IgD-negative memory B cell (primary cell): ENCODE measurements around the gene GAST. TPM values are rescaled to one million over a fixed set of nuclear protein-coding genes. Genes with fewer than 3 reads are reported as not detected.
A peak's percentile ranks its signal among the peaks of the same experiment; 100 is the strongest.
"Not testable (repeated sequence)": the region's sequence is repeated elsewhere in the genome, so short reads cannot be mapped to it uniquely, and the experiment has no call there.

Source experiments
- H3K27ac Mint-ChIP-seq, 3 donors: one replicate each; pipeline ENCODE4 v1.8.0; 2020 to 2022; ENCODE audit warnings: mild to moderate bottlenecking in 3 of 3, mixed read lengths in 3 of 3, moderate library complexity in 1 of 3
- H3K27me3 Mint-ChIP-seq: one replicate; pipeline ENCODE4 v1.8.0; 2021; ENCODE audit warnings: mixed read lengths
- H3K36me3 Mint-ChIP-seq: one replicate; pipeline ENCODE4 v1.8.0; 2020; ENCODE audit warnings: mild to moderate bottlenecking, mixed read lengths
- H3K4me1 Mint-ChIP-seq, 3 donors: one replicate each; pipeline ENCODE4 v1.8.0; 2020 to 2022; ENCODE audit warnings: mixed read lengths in 3 of 3, mild to moderate bottlenecking in 1 of 3
- H3K4me3 Mint-ChIP-seq, 4 donors: one replicate each; pipeline ENCODE4 v1.8.0; 2020 to 2022; ENCODE audit warnings: mild to moderate bottlenecking in 4 of 4, mixed read lengths in 4 of 4, moderate library complexity in 3 of 4
- H3K9me3 Mint-ChIP-seq, 3 donors: one replicate each; pipeline ENCODE4 v1.8.0; 2020 to 2021; ENCODE audit warnings: mixed read lengths in 3 of 3, mild to moderate bottlenecking in 1 of 3
- polyA plus RNA-seq: library from polyadenylated mRNA; unstranded; fragments of 300-500 nt; fragmentation: Illumina TruSeq; gene quantifications from one replicate; pipeline ENCODE4 v1.2.3, GENCODE V29; 2021

The GAST gene
- polyA plus RNA-seq, 1 donor from 2014 or later = not detected

DNA sequence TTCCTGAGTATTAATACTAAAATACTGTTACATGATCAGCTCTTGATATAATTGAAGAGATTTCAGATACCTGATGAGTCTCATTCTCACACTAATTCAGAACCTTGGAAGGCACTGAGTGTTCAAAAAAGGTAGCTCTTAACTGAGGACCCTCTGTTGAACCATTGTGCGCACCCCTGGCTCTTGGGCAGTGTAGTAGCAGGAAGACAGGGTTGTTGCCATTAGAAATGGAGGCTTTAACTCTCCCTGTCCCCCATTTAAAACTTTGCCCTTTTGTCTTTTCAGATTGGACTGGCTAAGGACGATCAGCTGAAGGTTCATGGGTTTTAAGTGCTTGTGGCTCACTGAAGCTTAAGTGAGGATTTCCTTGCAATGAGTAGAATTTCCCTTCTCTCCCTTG is 21.6 kb upstream of the GAST start:
- peaks cover 0 to 4% (median 0%) of the 10 kb centered on the region in 3 donors for H3K9me3 Mint-ChIP-seq
- H3K36me3 Mint-ChIP-seq = peaks cover 7% of the 10 kb centered on the region
- peak overlapping the region; percentile 95 to 100 (median 97) for H3K4me3 Mint-ChIP-seq
- H3K4me1 Mint-ChIP-seq = peaks cover 17 to 33% (median 23%) of the 10 kb centered on the region in 3 donors
- peak overlapping the region; percentile 100 for H3K27ac Mint-ChIP-seq
- H3K27me3 Mint-ChIP-seq = peaks cover under 1% of the 10 kb centered on the region

DNA sequence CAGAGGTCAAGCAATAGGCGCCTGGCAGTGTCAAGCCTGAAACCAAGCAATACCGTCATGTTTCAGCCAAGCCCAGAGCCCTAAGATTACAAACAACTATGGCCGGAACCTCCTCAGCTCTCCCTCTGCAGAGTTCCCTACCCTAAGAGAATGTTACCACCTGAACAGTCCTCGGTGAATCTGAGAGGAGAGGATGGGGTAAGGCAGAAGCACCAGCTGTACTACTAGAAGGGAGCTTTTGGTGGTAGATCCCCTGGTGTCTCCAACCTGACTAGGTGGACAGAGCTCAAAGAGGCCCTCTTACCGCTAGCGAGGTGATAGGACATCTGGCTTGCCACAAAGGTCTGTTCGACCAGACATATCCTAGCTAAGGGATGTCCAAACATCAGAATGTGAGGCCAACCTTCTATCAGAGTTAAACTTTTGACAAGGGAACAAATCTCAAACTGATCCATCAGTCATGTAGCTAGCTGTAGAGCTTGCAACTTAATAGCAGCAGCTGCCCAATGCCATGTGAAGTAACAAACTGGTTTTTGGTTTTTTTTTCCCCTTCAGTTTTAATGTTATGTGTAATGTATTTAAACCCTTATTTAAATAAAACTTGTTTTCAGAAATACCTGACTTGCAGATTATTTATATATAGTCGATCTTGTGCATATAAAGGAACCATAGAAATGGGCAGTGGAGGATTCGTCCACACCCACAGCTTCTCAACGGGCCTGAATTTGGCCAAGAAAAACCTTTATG is 20.9 kb upstream of the GAST start:
- Mint-ChIP-seq H3K27ac (peak overlapping the region; percentile 100), H3K9me3 (peaks cover 0 to 4% (median 0%) of the 10 kb centered on the region in 3 donors), H3K36me3 (peaks cover 7% of the 10 kb centered on the region), H3K4me1 (peaks cover 19 to 38% (median 28%) of the 10 kb centered on the region in 3 donors), H3K27me3 (no peaks in the 10 kb centered on the region), H3K4me3 (peak overlapping the region in 3 of 4 donors; percentile 95 to 100 (median 95))

DNA sequence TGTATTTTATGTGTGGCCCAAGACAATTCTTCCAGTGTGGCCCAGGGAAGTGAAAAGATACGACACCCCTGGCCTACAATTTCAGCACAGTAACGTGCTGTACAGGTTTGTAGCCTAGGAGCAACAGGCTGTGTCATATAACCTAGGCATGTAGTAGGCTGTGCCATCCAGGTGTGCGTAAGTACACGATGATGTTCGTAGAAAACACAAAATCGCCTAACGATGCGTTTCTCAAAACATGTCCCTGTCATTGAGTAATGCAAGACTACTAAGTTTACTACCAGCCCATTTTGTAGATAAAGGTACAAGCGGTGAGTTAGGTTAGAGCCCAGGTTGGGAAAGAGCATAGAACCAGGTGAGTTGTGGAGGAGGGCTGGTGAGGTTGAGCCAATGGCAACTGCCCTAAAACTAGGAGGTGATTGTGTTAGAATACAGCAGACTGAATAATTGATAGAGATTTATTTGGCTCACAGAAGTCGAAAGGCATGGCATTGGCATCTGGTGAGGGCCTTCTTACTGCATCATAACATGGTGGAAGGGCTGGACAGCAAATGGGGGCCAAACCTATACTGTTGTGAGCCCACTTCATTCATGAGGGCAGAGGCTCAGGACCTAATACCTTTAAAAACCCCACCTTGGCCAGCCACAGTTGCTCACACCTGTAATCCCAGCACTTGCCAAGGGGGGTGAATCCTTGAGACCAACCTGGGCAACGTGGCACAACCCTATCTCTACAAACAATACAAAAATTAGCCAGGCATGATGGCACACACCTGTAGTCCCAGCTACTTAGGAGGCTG is 19.2 kb upstream of the GAST start:
- no peaks in the 10 kb centered on the region for H3K27me3 Mint-ChIP-seq
- H3K4me1 Mint-ChIP-seq = peaks cover 14 to 35% (median 27%) of the 10 kb centered on the region in 3 donors
- H3K4me3 Mint-ChIP-seq = peak overlapping the region in 3 of 4 donors; percentile 39 to 100 (median 85)
- peak overlapping the region; percentile 76 to 100 (median 100) for H3K27ac Mint-ChIP-seq
- peaks cover 7% of the 10 kb centered on the region for H3K36me3 Mint-ChIP-seq
- H3K9me3 Mint-ChIP-seq = peaks cover 0 to 4% (median 0%) of the 10 kb centered on the region in 3 donors

DNA sequence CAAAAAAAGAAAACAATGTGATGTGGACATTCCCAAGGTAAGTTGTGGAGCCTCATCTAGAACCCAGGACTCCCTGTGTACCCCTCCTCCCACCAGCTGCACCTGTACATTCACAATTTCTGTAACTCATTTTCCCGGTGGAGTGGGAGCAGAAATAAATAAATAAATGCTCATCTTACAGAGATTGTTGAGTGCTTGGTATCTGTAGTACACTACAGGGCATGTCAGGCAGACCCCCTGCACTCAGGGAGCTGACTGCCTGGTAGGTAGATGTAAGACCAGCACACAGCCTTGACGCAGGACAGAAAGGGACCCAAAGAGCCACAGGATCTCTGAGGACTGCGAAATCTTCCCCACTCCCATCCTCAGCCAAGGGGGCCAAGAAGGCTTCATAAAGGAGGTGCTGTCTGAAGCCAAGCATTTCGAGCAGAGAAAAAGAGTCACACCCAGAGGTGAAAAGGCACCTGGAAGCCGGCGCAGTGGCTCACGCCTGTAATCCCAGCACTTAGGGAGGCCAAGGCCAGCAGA is 16.9 kb upstream of the GAST start:
- H3K36me3 Mint-ChIP-seq = peaks cover 2% of the 10 kb centered on the region
- H3K27ac Mint-ChIP-seq = peak overlapping the region in 1 of 3 donors; percentile 43
- H3K9me3 Mint-ChIP-seq = no peaks in the 10 kb centered on the region
- no peak overlapping the region for H3K4me3 Mint-ChIP-seq
- no peaks in the 10 kb centered on the region for H3K27me3 Mint-ChIP-seq
- H3K4me1 Mint-ChIP-seq = peaks cover 9 to 20% (median 17%) of the 10 kb centered on the region in 3 donors

DNA sequence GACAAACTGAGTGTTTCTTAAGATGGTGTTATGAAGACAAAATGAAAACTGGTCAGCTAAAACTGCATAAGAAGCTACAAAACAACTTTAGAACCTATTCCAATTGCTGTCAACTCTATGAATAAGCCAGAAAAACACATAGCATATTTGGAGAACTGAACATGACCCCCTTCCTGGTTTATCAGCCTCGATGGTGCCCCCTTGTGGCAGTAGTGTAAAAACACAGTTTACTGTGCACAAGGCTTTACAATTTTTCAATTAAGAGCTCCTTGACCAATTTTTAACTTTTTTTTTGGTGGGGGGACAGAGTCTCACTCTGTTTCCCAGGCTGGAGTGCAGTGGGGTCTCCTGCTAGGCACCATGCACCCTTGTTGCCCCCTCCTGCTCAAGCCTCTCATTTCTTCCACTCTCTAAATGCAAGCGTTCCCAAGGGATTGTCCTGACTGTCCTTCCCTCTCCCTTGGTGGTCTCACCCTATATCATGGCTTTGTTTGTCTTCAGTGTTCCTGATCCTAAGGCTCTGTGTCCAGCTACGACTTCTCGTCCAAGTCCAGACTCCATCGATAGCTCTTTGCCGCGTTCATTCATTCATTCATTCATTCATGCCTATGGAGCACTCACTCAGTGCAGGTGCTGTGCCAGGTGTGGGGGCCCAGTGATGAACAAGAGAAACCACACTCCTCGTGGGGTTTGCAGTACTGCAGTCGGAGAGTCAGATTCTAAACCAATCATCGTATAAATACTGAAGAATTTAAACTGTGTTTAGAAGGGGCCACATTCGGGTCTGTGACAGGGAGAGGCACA is 16.0 kb upstream of the GAST start:
- peaks cover 2% of the 10 kb centered on the region for H3K36me3 Mint-ChIP-seq

DNA sequence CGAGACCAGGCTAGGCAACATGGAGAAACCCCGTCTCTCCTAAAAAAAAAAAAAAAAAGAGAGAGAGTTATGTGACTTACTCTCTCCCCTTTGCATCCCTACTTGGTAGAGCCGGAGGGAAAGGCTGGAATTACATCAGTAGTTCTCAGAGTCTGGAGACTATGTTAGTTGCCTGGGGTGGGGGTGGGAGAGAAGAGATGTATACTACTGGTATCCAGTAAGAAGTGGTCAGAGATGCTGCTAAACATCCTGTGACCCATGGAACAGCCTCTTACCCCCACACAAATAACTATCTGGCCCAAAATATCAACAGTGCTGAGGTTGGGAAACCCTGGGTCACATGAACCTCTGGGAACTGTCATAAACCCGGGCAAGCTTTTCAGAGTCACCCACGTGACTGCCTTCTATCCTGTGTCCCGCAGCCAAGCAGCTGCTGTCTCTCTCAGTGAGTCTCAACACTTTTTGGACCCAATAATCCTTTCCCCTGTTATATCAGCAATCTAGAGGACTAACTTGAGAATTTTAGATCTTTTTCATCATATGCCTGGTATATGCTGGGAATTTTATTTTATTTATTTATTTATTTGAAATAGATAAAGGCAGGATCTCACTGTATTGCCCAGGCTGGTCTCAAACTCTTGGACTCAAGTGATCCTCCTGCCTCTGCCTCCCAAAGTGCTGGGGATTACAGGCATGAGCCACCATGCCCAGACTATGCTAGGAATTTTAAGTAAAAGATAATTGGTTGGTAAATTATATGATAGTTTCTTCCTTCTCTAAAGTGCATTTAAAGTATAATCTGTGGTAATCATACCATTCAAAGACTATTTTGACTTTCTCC is 14.8 kb upstream of the GAST start:
- Mint-ChIP-seq H3K27me3 (peaks cover 2% of the 10 kb centered on the region), H3K36me3 (no peaks in the 10 kb centered on the region), H3K27ac (no peak overlapping the region), H3K9me3 (no peaks in the 10 kb centered on the region), H3K4me1 (peaks cover 3 to 14% (median 5%) of the 10 kb centered on the region in 3 donors), H3K4me3 (no peak overlapping the region)

More for the DNA sequence above, 16.0 kb upstream of the GAST start:
- Mint-ChIP-seq H3K4me3 (peak overlapping the region in 2 of 4 donors; percentile 66 to 74), H3K9me3 (no peaks in the 10 kb centered on the region), H3K27ac (peak overlapping the region; percentile 43 to 89 (median 64)), H3K27me3 (no peaks in the 10 kb centered on the region), H3K4me1 (peaks cover 9 to 16% (median 11%) of the 10 kb centered on the region in 3 donors)

DNA sequence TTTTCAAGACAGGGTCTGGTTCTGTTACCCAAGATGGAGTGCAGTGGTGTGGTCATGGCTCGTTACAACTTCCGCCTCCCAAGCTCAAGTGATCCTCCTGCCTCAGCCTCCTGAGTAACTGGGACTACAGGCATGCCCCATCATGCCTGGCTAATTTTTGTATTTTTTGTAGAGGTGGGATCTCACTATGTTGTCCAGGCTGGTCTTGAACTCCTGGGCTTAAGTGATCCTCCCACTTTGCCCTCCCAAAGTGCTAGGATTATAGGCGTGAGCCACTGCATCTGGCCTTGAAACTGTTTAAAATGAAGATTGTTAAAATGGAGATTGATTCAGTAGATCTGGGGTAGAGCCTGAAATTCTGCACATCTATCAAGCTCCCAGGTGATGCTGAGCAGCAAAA is 11.3 kb upstream of the GAST start:
- not testable (repeated sequence) for H3K9me3 Mint-ChIP-seq, H3K27ac Mint-ChIP-seq, H3K4me1 Mint-ChIP-seq, H3K27me3 Mint-ChIP-seq, H3K36me3 Mint-ChIP-seq, H3K4me3 Mint-ChIP-seq

DNA sequence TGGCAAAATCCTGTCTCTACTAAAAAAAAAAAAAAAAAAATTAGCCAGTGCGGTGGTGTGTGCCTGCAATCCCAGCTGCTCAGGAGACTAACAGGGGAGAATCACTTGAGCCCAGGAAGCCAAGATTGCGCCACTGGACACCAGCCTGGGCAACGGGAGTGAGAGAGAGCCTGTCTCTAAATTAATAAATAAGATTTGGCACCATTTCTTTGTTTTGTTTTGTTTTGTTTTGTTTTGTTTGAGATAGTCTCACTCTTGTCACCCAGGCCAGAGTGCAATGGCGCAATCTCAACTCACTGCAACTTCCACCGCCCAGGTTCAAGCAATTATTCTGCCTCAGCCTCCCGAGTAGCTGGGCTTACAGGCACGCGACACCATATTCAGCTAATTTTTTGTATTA is 9.4 kb upstream of the GAST start:
- Mint-ChIP-seq H3K4me1 (peaks cover 0 to 2% (median 0%) of the 10 kb centered on the region in 3 donors), H3K27ac (no peak overlapping the region), H3K9me3 (no peaks in the 10 kb centered on the region), H3K4me3 (no peak overlapping the region), H3K27me3 (peaks cover 5% of the 10 kb centered on the region), H3K36me3 (peaks cover 4% of the 10 kb centered on the region)

DNA sequence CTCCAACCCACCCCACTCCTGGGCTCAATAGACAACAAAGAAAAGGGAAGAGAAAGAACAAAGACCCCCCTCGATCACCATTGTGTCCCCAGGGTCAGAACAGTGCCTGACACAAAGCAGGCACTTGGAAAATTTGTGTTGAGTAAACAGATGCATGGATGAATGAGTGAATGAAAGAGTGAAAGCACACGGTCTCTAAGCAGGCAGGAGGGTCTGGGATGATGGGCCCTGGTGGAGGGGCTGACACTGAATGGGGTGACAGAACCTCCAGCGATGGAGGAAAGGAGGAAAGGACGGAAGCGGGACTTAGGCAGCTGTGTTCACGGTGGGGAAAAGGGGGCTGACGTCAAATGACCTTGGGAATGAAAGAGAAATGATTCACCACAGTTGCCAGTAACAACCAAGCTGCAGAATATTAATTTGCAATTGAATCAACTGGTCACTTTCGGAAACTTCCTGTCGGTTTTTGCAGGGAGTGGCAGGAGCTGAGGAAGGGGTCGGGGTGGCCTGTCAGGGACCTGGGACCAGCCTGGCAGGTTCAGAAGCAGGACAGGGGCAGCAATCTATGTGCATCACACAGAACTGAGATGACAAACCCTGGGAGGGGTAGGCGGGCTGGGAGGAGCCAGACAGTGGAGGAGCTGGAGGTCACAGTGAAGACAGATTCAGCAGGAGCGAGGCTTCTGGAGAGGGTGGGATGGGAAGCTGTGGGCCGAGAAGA is 6.7 kb upstream of the GAST start:
- Mint-ChIP-seq H3K4me1 (peaks cover 0 to 2% (median 0%) of the 10 kb centered on the region in 3 donors), H3K4me3 (peak overlapping the region in 1 of 4 donors; percentile 72), H3K27ac (peak overlapping the region in 1 of 3 donors; percentile 0), H3K27me3 (peaks cover 9% of the 10 kb centered on the region), H3K36me3 (peaks cover 4% of the 10 kb centered on the region), H3K9me3 (no peaks in the 10 kb centered on the region)

DNA sequence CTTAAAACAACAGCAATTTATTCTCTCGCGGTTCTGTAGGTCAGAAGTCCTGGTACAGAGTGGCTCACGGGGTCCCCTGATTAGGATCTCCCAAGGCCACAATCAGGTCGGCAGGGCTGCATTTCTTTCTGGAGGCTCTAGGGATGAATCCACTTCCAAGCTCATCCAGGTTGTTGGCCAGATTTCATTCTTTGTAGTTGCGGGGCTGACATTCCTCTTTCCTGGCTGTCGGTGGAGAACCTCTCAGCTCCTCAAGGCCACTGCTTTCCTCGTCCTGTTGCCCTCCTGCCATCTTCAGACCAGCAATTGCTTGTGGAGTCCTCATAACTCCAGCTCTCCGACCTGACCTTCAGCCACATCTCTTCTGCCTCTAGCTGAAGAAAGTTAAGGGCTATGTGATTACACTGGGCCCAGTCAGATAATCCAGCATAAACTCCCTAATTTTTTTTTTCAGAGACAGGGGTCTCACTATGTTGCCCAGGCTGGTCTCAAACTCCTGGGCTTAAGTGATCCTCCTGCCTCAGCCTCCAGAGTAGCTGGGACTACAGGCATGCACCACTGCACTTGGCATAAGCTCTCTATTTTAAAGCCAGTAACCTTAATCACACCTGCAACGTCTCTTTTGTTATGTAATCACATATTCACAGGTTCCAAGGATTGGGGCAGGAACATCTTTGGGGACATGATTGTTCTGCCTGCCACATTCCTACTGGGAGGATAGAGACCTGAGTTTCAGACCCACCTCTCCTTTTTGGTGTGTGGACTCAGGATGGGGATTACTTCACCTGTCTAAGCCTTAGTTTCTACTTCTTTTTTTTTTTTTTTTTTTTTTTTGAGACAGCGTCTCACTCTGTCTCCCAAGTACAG is 4.1 kb upstream of the GAST start:
- Mint-ChIP-seq H3K9me3 (no peaks in the 10 kb centered on the region), H3K4me3 (no peak overlapping the region), H3K36me3 (peaks cover 4% of the 10 kb centered on the region)

DNA sequence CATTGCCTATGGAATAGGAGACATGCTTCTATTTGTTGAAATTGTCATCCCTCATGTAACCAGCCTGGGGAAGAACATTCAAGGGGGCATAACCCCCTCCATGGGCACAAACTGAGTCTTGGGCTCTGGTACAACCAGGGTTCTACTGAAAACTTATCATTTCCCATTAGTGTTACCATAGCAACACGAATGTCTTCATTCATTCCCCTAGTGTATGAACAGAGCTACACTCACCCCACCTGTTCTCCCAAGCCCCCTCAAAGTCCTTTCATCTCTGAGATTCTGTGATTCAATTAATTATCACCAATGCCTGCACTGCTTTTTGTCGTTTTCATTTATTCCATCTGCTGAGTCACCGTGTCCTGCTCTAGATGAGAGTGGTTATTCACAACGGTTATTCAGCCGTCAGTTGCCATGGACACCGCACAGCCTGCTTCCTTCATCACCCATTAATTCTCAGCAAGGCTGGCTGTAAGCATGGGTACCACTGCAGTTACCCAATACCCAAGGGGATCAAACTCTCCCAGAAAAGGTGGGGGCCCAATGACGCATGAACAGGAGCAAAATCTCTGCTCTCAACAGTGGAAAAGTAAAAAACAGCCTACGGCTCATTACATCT is 1.6 kb upstream of the GAST start:
- Mint-ChIP-seq H3K4me1 (peaks cover 0 to 3% (median 0%) of the 10 kb centered on the region in 3 donors), H3K36me3 (peaks cover 4% of the 10 kb centered on the region), H3K27me3 (peaks cover 13% of the 10 kb centered on the region), H3K27ac (no peak overlapping the region), H3K9me3 (no peaks in the 10 kb centered on the region), H3K4me3 (no peak overlapping the region)

More for the DNA sequence above, 4.1 kb upstream of the GAST start:
- Mint-ChIP-seq H3K27ac (no peak overlapping the region), H3K4me1 (peaks cover 0 to 3% (median 0%) of the 10 kb centered on the region in 3 donors), H3K27me3 (peaks cover 13% of the 10 kb centered on the region)
